ENCODE data around the gene ACTRT2. TPM values are rescaled to one million over a fixed set of nuclear protein-coding genes. Genes with fewer than 3 reads are reported as not detected.
A peak's percentile ranks its signal among the peaks of the same experiment; 100 is the strongest.

ACTRT2 gene
- total RNA-seq, 4 donors from 2014 or later: not detected

GRCh38 chr1:3061566-3061965 lies 40.3 kb downstream of the ACTRT2 start:
- no peaks in the 10 kb centered on the region for H3K9me3 ChIP-seq
- no peaks in the 10 kb centered on the region for H3K36me3 ChIP-seq
- DNase-seq (ENCODE audit: low spot score in 2 of 2): peak in 1 of 2 donors; percentile 52
- H3K4me3 ChIP-seq: no peak overlapping the region
- H3K27me3 ChIP-seq: peaks cover 88% of the 10 kb centered on the region
- no peak overlapping the region for H3K27ac ChIP-seq
- peaks cover 19% of the 10 kb centered on the region for H3K4me1 ChIP-seq
- TF ChIP-seq, protein P1, sequence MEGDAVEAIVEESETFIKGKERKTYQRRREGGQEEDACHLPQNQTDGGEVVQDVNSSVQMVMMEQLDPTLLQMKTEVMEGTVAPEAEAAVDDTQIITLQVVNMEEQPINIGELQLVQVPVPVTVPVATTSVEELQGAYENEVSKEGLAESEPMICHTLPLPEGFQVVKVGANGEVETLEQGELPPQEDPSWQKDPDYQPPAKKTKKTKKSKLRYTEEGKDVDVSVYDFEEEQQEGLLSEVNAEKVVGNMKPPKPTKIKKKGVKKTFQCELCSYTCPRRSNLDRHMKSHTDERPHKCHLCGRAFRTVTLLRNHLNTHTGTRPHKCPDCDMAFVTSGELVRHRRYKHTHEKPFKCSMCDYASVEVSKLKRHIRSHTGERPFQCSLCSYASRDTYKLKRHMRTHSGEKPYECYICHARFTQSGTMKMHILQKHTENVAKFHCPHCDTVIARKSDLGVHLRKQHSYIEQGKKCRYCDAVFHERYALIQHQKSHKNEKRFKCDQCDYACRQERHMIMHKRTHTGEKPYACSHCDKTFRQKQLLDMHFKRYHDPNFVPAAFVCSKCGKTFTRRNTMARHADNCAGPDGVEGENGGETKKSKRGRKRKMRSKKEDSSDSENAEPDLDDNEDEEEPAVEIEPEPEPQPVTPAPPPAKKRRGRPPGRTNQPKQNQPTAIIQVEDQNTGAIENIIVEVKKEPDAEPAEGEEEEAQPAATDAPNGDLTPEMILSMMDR (IDR thresholded peaks at IDR 0.05): no peak
- TF ChIP-seq POLR2AphosphoS5 (IDR thresholded peaks at IDR 0.05): no peak
- no peak for TF ChIP-seq EP300 (IDR thresholded peaks at IDR 0.05)
- no peak for TF ChIP-seq POLR2A (IDR thresholded peaks at IDR 0.05)
- 41% methylated on average over 4 of the region's 5 CpGs for WGBS

- WGBS: 34% methylated on average over 12 of the region's 21 CpGs
- Histone ChIP-seq H3K36me3 (no peaks in the 10 kb centered on the region), H3K27ac (no peak overlapping the region), H3K27me3 (peaks cover 91% of the 10 kb centered on the region), H3K9me3 (no peaks in the 10 kb centered on the region), H3K4me3 (no peak overlapping the region), H3K4me1 (peaks cover 19% of the 10 kb centered on the region)
- TF ChIP-seq EP300 (IDR thresholded peaks at IDR 0.05) (no peak), POLR2A (IDR thresholded peaks at IDR 0.05) (no peak), POLR2AphosphoS5 (IDR thresholded peaks at IDR 0.05) (no peak)
- TF ChIP-seq, protein P1 (IDR thresholded peaks at IDR 0.05): no peak
- DNase-seq (ENCODE audit: low spot score in 2 of 2): peak in 1 of 2 donors; percentile 59
These were observed 40.8 kb downstream of the ACTRT2 start for GRCh38 chr1:3061981-3062615.

DNA sequence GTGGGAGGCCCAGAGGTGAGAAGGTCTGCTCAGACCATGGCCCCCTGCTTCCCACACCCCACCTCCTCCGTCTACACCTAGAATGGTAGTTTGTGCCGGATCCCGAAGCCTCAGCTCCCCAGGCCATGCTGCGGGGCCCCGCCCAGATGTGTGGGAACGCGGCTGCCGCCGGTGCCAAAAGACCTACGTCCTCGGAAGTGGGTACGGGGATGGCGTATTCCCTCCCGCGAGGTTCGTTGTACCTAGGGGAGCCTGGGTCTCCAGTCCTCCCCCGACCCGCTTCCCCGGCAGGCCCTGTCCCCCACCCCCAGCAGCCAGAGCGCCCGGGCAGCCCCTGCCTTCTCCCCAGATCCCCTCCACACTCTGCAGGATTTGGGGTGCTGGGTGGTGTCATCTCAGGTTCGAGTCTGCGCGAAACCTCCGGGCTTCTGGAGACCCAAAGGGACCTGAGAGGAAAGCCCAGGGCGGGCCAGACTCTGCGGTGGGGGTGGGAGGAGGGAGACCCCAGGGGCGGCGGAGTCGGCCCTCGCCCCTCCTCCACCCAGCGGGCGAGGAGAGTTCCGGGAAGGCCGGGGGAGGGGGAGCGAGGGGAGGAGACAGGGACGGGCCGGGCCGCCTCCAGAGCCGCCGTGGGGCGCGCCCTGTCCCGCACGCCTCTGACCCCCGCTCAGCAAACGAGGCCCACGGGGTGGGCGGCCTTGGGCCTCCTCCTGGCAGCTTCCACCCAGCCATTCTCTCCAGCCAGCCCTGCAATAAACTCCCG lies 41.5 kb downstream of the ACTRT2 start:
- Histone ChIP-seq H3K4me3 (peak overlapping the region; percentile 13), H3K27me3 (peaks cover 97% of the 10 kb centered on the region), H3K27ac (no peak overlapping the region), H3K36me3 (no peaks in the 10 kb centered on the region), H3K9me3 (no peaks in the 10 kb centered on the region), H3K4me1 (peaks cover 24% of the 10 kb centered on the region)
- peak; percentile 51 to 64 for DNase-seq (ENCODE audit: low spot score in 2 of 2)
- TF ChIP-seq POLR2A (IDR thresholded peaks at IDR 0.05) (no peak), POLR2AphosphoS5 (IDR thresholded peaks at IDR 0.05) (no peak), EP300 (IDR thresholded peaks at IDR 0.05) (no peak)
- TF ChIP-seq, protein P1 (IDR thresholded peaks at IDR 0.05): no peak
- 34% methylated on average over 16 of the region's 50 CpGs for WGBS

GRCh38 chr1:3063379-3064295 lies 42.4 kb downstream of the ACTRT2 start:
- WGBS: 32% methylated on average over 62 of the region's 91 CpGs
- H3K27ac ChIP-seq: no peak overlapping the region
- peak overlapping the region; percentile 13 for H3K4me3 ChIP-seq
- H3K36me3 ChIP-seq: no peaks in the 10 kb centered on the region
- peaks cover 98% of the 10 kb centered on the region for H3K27me3 ChIP-seq
- no peaks in the 10 kb centered on the region for H3K9me3 ChIP-seq
- peak; percentile 53 to 75 for DNase-seq (ENCODE audit: low spot score in 2 of 2)
- peaks cover 32% of the 10 kb centered on the region for H3K4me1 ChIP-seq
- TF ChIP-seq POLR2AphosphoS5 (IDR thresholded peaks at IDR 0.05): no peak
- TF ChIP-seq POLR2A (IDR thresholded peaks at IDR 0.05): no peak
- no peak for TF ChIP-seq EP300 (IDR thresholded peaks at IDR 0.05)

GRCh38 chr1:3064296-3064850 lies 43.1 kb downstream of the ACTRT2 start:
- DNase-seq (ENCODE audit: low spot score in 2 of 2): peak; percentile 38 to 47
- H3K27me3 ChIP-seq: peaks cover 97% of the 10 kb centered on the region
- WGBS: 51% methylated on average over 12 of the region's 17 CpGs

More at GRCh38 chr1:3064296-3064850, 43.1 kb downstream of the ACTRT2 start:
- Histone ChIP-seq H3K4me1 (peaks cover 37% of the 10 kb centered on the region), H3K9me3 (no peaks in the 10 kb centered on the region), H3K27ac (no peak overlapping the region), H3K4me3 (peak overlapping the region; percentile 13), H3K36me3 (no peaks in the 10 kb centered on the region)
- TF ChIP-seq, protein P1 (IDR thresholded peaks at IDR 0.05): no peak
- TF ChIP-seq POLR2AphosphoS5 (IDR thresholded peaks at IDR 0.05) (no peak), EP300 (IDR thresholded peaks at IDR 0.05) (no peak), POLR2A (IDR thresholded peaks at IDR 0.05) (no peak)

Data from suprapubic skin (tissue), 4 donors.